HG02623 (cell line): ENCODE data around the gene MTR.

Experiments
- ATAC-seq: cut with Tn5 transposase; IDR thresholded peaks from one replicate; pipeline ENCODE4 v1.9.1; 2021; ENCODE audit warnings: moderate library complexity; ENCODE audit not compliant: unreplicated experiment

The MTR gene

DNA sequence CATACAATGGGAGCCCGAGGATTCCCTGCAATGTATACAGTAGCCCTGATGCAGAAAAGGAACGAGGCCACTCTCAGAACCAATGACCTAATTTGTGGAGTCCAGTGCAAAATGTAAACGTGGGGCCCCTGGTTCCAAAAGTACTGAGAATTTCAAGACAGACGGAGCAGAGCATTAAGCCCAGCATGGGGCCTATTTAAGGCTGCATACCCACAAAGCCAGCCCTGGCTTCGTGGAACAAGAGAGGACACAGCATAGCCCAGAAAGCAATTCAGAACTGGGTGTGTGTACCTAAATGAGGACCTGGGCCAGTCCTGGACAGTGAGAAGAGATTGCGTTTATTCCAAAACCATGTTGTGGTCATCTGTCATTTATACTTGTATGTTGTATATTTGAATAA, 153.9 kb downstream of the MTR start:
- no peak for ATAC-seq

DNA sequence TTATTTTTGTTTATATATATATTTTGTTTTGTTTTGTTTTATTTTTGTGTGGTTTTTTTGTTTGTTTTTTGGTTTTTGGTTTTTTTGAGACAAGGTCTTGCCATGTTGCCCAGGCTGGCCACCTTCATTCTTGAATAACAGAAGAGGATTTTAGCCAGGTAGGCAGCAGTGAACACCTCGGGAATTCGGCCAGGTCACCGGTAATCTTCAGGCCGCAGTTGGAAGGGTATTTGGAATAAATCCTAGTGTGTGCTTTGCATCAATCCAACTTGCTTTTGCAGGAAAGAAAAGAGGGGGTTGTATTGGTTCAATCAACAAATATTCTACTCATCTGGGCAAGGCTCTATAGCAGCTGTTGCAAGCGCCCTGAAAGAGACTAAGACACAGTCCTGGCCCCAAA, 155.3 kb downstream of the MTR start:
- ATAC-seq, result no peak

DNA sequence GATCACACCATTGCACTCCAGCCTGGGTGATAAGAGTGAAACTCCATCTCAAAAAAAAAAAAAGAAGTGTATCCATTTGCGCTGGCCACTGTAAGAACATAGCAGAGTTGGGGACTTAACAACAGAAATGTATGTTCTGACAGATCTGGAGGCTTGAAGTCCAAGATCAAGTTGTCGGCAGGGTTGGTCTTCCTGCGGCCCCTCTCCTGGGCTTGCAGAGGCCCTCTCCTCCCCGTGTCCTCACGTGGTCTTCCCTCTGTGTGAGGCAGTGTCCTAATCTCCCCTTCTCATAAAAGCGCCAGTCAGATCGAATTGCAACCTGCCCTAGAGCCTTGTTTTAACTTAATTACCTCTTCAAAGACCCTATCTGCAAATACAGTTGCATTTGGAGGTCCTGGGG, 156.6 kb downstream of the MTR start:
- ATAC-seq, result no peak

DNA sequence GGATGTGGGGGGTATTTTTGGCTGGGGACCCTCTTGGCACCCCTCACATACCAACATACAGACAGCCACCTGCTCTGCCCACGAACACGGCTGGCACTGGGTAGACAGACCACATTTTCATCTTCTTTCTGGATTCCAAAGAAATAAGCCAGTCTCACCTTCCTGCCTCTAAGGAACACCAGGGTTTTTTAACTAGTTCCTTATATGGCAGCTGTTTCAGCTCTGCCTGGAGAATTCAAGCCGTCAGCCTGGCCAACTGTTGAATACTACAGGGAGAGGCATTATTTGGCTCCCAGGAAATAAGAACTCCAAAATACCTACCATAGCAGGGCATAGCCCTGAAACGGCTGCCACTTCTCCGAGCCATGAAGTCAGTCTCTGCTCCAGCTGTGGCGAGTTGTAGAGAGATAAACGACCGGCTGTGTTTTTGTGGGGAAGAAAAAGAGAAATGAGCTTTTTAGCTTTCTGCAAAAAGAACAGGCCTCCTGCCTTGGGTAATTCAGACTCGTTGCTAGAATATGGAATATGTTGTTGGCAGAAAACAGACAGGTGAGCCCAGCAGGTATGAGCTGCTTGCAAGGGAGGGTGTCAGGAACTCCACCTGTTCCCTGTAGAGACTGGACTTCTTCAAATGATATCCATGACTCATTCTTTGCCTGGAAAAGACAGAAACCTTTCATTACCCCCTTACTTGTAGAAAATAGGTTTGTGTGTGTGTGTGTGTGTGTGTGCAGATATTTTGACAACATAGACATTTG, 157.3 kb downstream of the MTR start:
- ATAC-seq, result no peak

DNA sequence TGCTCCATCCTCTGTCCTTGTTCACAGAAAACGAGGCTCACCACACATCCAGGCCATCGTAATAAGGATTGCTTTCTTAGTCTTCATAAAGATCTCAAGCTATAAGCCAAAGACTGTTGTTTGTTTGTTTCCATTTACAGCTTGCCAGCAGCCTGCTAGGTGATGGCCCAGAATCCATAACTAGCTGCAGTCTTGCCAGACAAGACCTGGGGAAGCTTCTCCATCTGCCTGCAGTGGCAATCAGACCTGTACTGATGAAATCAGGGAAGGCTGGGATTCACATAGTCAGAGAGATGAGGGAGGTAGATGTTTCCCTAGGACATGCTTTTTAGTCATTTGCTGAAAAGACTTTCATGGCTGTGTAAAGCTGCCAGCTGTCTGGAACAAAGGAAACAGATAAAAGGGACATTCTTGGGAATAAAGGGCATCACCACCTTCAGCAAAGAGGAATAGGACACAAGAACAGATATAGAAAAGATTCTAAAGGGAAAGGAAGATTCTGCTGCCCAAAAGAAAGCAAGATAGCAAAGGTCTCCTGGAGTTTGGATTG, 158.1 kb downstream of the MTR start:
- ATAC-seq, result no peak
